ENCODE measurements around the gene TCL1B.
A peak's percentile ranks its signal among the peaks of the same experiment; 100 is the strongest.
"Not testable (repeated sequence)": the region's sequence is repeated elsewhere in the genome, so short reads cannot be mapped to it uniquely, and the experiment has no call there.

TCL1B gene, protein sequence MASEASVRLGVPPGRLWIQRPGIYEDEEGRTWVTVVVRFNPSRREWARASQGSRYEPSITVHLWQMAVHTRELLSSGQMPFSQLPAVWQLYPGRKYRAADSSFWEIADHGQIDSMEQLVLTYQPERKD

DNA sequence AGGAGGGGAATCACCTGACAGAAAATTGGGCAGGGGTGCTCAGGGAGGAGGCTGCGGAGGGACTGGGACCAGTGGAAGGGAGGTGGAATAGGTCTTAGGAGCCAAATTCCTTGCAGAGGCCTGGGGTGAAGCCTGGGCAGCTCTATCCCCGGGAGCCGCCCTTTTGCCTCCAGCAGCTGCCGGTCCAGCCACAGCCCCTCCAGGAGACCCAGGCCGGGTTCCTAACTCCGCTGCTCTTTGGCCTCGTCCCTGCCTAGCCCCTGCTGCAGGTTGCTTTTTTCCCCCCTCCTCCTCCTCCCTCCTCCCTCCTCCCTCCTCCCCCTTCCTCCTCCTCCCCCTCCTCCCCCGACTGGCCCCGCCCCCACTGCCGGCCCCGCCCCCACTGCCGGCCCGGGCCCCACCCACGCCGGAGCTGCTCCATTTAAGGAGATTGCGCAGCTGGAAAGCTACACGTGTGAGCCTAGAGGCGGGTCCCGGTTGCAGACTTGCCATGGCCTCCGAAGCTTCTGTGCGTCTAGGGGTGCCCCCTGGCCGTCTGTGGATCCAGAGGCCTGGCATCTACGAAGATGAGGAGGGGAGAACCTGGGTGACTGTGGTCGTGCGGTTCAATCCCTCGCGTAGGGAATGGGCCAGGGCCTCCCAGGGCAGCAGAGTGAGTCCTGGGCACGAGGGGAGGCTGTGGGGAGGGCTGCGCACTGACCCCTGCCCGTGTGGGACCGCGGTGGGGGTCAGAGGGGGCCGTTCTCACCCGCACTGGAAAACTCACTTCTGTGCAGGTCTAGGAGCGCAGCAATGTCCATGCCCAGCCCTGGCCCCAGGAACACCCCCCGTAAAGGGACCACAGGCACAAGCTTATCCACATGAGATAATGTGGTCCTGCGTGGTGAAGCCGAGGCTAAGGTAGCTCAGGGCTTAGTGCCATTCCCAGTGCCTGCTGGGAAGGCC is at the start of gene TCL1B:
TSS of gene TCL1B (plus strand) at position 449 of the 945 bp plus-strand sequence. CDS start at position 491, 42 bp downstream.
- DNase-seq, result no peak

DNA sequence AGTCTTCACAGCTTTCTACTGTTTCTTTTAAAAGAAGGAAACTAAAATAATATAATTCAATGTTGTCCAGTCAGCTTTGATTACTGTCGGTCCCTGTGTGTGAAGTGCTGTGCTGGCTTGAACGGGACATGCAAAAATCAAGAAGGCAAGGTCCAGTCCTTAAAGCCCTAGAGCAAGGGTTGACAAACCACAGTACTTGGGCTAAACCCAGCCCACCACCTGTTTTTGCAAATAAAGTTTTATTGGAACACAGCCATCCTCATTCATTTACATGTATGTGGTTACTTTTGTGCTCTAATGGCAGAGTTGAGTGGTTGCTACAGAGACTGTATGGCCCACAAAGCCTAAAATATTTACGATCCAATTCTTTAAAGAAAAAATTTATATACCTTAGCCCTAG is 41.2 kb upstream of the TCL1B start:
- no peak for DNase-seq

DNA sequence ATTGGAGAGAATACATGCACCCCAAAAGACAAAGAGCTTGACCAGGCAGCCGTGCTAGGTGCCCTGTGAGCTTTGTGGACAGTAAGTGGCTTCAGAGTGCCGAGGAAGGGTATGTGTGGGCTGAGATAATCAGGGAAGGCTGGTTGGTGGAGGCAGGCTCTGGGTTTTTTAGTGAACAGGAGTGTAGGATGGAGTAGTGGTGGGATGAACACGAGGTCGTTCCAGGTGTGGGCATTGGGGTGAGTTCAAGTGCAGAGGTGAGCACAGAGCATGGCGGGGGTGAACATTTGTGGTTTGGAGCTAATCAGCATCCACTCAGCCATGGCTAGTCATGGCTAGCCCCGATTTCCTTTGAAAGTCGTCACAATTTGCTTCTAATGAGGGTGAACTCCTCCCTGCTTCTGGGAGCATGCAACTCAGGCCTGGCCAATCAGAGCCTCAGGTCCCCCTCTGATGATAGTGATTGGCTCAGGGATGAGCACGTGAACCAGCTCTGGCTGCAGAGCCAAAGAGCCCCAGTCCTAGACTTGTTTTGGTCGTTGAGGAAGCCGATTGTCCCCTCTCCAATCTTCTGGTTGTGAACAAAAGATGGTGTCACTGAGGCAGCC is 40.7 kb upstream of the TCL1B start:
- DNase-seq, result no peak

DNA sequence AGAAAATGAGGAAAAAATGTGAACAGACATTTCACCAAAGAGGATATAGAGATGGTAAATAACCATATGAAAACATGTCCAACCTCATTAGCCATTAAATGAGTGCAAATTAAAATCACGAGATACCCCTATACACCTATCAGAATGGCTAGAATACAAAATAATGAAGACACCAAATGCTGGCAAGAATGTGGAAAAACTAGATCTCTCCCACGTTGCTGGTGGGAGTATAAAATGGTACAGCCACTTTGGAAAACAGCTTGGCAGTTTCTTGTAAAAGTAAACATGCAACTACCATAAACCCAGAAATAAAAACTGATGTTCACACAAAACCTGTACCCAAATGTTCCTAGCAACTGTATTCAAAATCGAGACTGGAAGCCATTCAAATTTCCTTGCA is 38.3 kb upstream of the TCL1B start:
- DNase-seq, result no peak

DNA sequence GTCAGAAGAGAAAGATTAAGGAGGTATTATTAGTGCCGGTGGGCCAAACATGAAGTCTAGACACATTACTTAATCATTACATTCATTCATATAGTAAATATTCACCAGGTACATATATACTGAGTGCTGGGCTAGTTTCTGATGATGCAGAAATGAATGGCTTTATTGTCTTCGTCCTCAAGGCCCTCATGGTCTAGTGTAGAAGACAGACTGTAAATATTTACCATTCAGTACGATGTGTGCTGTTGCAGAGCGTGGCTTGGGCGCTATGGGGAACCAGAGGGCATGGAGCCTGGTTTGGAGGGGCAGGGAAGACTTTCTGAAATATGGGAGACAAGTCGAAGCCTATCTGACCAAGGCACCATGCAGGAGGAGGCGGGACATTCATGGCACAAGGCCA is 37.0 kb upstream of the TCL1B start:
- DNase-seq, result peak; percentile 31

DNA sequence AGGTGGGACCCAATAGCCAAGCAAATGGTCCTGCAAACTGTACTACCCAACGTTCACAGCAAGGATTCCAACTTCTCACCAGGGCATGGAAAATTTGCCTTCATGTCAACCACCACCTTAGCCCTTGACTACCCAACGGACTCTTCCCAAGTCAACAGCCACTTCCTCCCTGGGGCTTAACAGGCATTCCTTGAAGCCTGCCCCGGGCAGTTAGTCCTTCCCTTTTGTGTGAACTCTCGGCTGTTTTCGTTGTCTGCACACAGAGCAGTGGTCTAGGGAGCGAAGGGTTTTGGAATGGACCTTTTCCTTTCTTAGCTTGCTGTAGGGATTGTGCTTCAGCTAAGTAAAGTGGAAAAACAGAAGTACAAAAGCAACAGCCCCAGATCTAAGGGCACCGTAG is 35.2 kb upstream of the TCL1B start:
- DNase-seq, result no peak

DNA sequence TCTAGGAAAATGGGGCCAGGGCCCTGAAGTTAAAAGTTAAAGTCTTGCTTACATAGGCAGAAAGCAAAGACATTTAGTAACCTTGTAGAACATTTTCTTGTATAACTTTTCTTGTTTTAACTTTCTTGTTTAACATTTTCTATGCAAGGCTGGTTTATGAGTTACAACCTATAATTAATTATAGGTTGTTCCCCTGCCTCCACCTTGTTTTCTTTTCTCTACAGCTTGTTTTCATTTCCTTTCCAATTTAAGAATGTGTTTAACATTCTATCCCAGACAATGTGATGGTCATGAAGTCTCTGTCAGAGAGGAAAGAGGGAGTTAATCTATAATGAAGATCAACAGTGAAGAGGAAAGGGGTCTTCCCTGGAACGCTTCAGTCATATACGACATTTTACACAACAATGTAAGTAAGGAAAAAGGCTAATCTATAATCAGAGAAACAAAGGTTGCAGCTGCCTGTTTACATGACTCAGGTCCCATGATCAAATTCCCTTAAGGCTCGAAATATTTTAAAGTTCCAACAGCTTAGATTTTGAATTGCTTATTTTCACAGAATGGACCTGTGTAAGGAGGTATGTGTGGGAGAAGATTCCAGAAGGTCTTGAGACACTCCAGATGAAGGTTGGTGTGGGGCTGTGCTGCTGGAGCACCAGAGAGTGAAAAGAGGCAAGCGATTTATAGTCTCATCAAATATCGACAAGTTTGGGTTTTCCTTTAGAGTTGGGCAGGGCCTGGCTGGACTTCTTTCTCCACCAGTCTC is 34.2 kb upstream of the TCL1B start:
- no peak for DNase-seq

DNA sequence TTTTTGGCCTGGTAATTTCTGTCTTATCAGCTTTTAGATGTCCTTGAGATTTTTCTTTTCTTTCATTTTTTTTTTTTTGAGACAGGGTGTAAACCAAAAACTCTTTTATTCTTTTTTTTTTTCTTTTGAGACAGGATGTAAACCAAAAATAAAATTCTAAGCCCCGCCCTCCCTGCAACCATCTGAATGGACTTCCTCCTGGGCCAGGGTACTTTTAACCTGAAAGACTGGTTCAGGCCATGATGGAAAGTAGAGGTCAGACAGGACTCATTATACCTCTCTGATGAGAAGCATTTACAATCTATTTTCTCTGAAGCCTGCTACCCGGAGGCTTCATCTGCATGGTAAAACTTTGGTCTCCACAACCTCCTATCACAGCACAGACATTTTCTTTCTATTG is 33.5 kb upstream of the TCL1B start:
- no peak for DNase-seq

DNA sequence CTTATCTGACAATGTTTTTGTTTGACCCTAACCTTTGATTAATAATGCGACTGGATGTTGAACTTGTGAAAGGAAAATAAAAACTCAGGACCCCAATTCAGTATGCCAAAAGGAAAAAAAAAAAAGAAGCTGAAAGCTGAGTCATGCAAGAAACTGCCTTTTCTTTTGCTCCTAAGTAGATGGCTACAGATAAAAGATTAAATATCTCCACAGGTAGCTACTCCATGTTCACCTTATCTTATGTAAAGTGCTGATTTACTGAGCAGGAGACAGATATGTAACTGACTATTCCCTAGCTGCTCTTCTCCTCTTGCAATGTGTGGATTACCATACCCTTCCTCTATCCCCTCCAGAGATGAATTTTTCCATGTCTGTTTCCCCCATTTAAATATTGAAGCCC is 30.8 kb upstream of the TCL1B start:
- DNase-seq, result no peak

DNA sequence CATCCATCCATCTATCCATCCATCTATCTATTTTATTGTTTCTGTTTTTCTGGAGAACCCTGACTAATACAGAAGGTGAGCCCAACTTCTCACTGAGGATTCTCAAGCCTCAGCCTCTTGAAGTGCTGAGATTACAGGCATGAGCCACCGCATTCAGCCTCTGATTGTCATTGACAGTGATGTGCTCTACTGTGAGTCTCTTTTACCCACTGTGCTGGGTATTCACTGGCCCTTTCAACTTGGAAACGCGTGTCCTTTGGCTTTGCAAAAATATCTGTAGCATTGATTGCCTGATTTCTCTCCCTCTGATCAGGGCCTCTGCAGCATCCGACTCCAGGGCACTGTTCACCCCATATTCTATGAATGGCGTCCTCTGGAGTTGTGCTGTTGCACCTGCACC is 29.6 kb upstream of the TCL1B start:
- DNase-seq, result no peak

DNA sequence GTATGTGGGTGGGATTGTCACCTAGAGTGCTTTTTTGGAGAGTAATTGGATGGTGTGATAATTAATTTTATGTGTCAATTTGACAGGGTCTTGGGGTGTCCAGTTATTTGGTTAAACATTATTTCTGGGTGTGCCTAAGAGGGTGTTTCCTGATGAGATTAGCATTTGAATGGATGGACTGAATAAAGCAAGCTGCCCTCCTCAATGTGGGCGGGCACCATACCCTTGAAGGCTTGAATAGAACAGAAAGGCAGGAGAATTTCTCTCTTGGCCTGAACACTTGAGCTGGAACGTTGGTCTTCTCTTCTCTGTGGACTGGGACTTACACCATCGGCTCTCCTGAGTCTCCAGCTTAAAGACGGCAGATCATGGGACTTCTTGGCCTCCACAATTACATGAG is 28.8 kb upstream of the TCL1B start:
- DNase-seq, result no peak

DNA sequence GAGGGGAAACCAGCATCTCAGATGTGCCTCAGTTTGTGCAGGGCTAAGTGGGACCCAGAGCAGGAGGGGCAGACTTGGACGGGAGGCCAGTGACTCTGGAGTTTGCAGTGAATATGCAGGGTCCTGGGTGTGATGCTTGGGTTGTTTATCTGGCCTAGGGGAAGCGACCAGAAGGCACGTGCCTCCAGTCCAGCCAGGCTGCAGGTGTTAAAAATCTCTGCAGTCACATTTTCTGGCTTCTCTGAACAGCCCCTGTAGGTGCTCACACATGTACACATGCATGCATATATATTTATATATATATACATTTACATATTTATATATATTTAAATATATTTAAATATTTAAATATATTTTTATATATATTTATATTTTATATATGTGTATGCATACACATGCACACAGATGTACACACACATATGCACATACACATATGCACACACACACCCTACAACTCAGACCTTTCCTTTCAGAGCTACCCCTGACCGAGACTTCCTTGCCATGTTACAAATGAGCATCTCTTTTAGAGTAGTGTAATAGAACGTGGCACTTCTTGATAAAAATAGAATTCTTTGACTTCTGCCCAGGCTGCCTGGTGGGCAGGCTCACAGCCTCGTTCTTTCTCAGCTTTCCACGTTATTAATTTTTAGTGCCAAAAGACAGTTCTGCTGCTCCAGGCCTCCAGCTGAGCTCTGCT is 26.8 kb upstream of the TCL1B start:
- no peak for DNase-seq

DNA sequence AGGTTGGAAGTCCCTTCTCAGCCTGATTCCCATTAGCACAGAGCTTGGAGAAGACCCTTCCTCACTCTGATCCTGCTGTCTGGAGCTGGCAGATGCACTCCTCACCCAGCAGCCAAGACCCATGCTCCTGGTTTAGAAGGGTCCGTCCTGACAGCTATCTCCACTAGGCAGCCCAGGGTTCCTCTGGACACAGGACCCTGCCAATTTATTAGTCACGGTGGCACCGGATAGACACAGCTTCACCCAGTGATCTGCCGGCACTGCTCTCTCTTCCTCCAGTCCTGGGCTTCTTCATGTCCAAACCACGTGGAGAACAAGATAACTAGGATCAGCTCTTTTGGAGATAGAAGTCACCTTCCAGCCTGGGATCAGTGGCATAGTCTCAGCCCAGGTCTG is 26.2 kb upstream of the TCL1B start:
- DNase-seq, result no peak

DNA sequence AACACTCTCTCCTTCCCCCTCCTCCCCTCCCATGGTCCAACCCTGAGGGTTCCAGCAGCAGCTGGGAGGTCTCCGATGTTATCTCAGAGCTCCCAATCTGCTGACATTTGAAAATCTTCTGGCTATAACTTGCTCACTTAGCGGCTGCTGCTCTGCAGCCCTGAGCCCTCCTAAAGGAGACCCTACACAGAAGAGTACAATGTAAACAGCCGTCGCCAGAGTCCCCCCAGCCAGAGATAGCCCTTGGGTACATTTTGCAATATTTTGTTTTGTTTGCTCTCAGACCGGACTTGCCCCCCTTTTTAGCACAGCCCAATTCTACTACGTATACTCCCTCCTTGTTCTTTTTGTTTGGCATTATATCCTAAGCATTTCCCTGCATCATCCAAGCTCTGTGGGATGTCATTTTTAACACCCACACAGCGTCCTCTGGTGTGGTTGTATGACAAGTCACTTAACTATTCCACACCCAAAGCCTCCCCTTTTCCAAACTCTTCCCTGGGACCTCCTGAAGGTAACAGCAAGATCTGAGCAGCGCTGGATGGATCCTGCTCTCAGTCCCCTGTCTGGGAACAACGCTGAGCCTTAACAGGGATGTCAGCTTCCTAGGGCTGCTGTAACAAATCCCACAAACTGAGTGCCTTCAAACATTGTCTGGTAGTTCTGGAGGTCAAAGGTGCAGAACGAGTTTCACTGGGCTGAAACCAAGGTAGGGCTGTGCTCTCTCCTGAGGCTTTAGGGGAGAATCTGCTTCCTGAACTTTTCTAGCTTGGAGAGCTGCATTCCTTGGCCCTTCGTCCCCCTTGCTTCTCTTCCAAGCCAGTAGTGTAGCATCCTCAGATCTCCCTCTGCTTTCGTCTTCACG is 25.3 kb upstream of the TCL1B start:
- no peak for DNase-seq

DNA sequence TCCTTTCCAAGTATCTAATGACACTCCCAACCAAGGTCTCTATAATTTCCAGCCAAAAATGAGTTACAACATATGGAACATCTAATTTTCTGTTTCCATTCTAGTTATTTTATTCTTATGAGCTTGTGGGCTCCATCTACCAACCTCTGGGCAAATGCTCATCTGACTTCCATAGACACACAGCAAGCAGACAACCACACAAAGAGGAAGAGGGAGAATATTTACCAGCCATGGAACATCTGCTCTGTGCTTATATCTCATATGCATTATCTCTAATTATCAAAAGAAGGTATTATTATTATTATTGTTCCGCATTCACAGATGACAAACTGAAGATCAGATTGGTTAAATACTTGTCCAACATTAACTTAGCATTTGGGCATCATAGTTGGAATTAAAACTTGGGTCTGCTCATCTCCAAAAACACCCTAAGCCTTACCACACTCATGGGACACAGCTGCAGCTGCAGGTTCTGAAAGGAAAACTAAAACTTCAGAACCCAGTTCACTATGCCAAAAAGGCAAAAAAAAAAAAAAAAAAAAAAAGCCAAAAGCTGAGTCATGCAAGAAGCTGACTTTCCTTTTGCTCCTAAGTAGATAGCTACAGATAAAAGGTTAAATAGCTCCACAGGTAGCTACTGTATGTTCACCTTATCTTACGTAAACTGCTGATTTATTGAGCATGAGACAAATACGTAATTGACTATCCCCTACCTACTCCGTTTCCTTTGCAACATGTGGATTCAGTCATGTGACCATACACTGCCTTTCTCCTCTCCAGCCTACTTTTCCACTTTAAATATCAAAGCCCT is 23.6 kb upstream of the TCL1B start:
- DNase-seq, result no peak

DNA sequence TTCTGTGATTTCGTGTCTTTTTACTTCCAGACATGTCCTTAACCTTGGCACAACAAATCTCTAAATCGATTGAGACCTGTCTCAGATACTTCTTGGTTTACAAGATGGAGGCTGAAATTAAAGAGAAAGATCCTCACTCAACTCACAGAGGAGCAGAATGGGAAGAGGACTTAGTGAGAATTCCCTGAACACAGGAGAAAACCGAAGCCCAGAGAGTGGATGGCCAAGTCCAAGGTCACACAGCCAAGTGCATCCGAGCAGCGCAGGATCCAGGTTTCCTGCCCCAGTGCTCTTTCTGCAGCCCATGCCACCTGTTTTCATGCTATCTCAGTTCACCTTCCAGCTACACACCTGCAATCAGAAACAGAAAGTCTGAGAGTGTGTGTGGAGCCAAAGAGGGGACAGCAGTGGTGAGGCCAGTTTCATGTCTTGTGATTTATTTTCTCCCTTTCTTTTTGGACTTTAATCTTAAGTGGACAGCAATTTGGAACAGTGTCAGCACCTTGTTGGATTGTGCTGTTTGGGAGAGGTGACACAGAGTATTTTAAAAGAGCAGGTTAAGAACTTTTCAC is 22.9 kb upstream of the TCL1B start:
- DNase-seq, result no peak

DNA sequence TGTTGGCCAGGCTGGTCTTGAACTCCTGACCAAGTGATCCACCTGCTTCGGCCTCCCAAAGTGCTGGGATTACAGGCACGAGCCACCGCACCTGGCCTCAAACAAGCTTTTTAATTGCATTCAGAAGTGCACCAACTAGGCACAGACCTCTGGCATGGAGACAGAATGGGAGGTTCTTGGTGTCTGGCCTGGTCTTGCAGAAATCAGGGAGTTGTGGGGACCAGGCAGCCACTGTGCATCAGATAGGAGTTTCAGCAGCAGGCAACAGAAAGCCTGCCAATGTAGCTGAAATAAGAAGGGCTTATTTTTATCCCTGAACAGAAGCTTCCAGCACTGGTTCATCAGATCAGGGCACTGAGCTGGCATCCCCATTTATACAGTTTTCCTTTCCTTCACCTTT is 22.2 kb upstream of the TCL1B start:
- peak; percentile 19 for DNase-seq

DNA sequence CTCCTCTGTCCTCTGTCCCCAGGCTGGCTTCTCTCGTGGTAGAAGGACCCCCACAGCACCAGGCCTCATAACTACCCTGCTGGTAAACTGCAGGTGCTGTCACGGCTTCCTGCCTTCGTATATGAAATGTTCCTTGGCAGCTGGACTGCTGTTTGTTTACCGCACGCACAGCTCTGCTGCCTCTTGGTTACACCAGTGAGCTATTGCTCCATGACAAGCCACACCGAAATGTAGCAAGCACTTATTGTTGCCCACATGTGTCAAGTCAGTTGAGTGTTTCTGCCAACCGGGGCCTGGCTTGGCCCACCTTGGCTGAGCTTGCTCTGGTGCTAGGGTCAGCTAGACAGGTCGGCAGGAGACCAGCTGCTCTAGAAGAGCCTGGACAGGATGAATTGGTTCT is 21.7 kb upstream of the TCL1B start:
- DNase-seq, result peak; percentile 63

DNA sequence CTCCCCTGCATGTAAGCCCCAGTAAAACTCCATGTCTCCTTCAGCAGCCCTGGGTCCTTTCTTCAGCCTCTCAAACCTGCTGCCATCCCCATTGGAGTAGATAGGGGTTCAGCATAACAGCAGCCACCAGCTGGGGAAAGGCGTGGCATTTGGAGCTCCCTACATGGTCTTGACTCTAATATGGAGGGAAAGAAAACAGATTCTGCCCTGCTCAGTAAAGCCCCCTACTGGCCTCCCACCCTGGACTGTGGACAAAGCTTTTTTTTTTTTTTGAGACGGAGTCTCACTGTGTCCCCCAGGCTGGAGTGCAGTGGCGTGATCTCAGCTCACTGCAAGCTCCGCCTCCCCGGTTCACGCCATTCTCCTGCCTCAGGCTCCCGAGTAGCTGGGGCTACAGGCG is 20.7 kb upstream of the TCL1B start:
- not testable (repeated sequence) for DNase-seq

DNA sequence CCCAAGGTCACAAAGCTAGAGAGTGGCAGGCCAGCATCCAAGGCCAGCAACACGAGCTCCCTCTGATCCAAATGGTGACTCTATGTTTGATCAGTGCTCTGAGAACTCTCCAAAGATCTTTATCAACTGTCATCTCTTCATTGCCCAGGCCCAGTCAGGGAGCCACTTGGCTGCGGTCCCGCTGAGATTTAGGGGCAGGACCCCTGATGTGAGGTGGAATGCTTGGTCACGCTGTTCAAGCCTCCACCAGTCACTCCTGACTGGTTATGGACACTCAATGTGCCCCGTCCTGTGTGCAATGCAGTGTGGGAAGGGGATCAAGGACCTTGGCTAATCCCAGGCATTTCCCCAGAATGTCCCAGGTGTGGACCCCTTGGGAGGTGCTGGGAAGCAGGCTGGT is 19.8 kb upstream of the TCL1B start:
- no peak for DNase-seq
